ENCODE measurements around the gene LAD1.

- TF ChIP-seq CTCF (IDR thresholded peaks at IDR 0.05) (no peak), EZH2 (IDR thresholded peaks at IDR 0.05; ENCODE audit: borderline replicate concordance, insufficient read depth, low read depth, low read length, poor library complexity, severe bottlenecking) (no peak)
These were observed 28.8 kb upstream of the LAD1 start for GRCh38 chr1:201427963-201428362.

Data from B cell (primary cell).